HepG2 (cell line): ENCODE data around the gene PRKRIP1. TPM values are rescaled to one million over a fixed set of nuclear protein-coding genes. Genes with fewer than 3 reads are reported as not detected.

Source experiments
- ATAC-seq: fragments of 200-7000 bp; cut with Tn5 transposase; 3 replicates; pipeline ENCODE4 v1.9.1; 2020; ENCODE audit warnings: mild to moderate bottlenecking, moderate library complexity
- BruUV-seq: library from RNA; stranded (reverse); fragments of 400-500 nt; replicated peaks from 2 replicates; lab custom pipeline; 2021; lab: Mats Ljungman, UMichigan
- CTCF ChIA-PET: fragments of 300-600 bp; formaldehyde crosslinking; extraction: SDS; loops from one replicate; lab custom pipeline; 2021; ENCODE audit warnings: low total read pairs, inconsistent platforms, low intra/inter-chr PET ratio; lab: Yijun Ruan, JAX
- POLR2A ChIA-PET: fragments of 350-600 bp; sonication (Branson Sonifier 250); formaldehyde crosslinking; loops from one replicate; lab custom pipeline; 2020; ENCODE audit warnings: antibody characterized with exemption, inconsistent platforms; lab: Yijun Ruan, JAX
- DNase-seq: peaks from one replicate; pipeline ENCODE4 v3.0.0-alpha.2; 2015; ENCODE audit warnings: low spot score
- FAIRE-seq: peaks from 3 replicates; lab custom pipeline; 2011; peaks lifted over from hg19 to GRCh38; lab: Jason Lieb, UNC
- H2AFZ ChIP-seq: one replicate; pipeline ENCODE4 v1.6.1; 2011; ENCODE audit warnings: low read length, inconsistent platforms
- H3K27ac ChIP-seq: fragments of 300-600 bp; 3 replicates; pipeline ENCODE4 v1.8.0; 2011; ENCODE audit warnings: mixed run types, mild to moderate bottlenecking, mixed read lengths, low read length, inconsistent platforms; ENCODE audit not compliant: insufficient read depth; ENCODE audit errors: extremely low read length
- H3K27me3 ChIP-seq, 2 experiments: fragments of 200-600 bp in 1 of 2; 2 replicates in 1 of 2; 3 replicates in 1 of 2; pipeline versions ENCODE4 v1.6.0 to v1.8.0; 2011; ENCODE audit warnings: low read length in 2 of 2, mild to moderate bottlenecking in 2 of 2, moderate library complexity in 2 of 2, inconsistent platforms in 1 of 2; ENCODE audit not compliant: insufficient read depth in 2 of 2, control insufficient read depth in 1 of 2
- H3K36me3 ChIP-seq, 2 experiments: fragments of 200-600 bp in 1 of 2; replicated peaks in 1 of 2; 2 replicates in 1 of 2; 3 replicates in 1 of 2; pipeline versions ENCODE4 v1.5.1 to v1.8.0; 2011; ENCODE audit warnings: low read length in 2 of 2, inconsistent platforms in 1 of 2; ENCODE audit not compliant: insufficient read depth in 2 of 2, control insufficient read depth in 1 of 2
- H3K4me1 ChIP-seq: 2 replicates; pipeline ENCODE4 v1.5.1; 2012; ENCODE audit warnings: low read length, inconsistent platforms; ENCODE audit not compliant: insufficient read depth
- H3K4me2 ChIP-seq: 2 replicates; pipeline ENCODE4 v1.6.0; 2011; ENCODE audit warnings: low read depth, low read length, inconsistent platforms
- H3K4me3 ChIP-seq, 3 experiments: fragments of 200-600 bp in 1 of 3; sonication (generic), shearing (Covaris generic) in 1 of 3; replicated peaks in 1 of 3; 2 replicates each; pipeline ENCODE4 v1.5.1; 2011 to 2016; ENCODE audit warnings: low read length in 3 of 3, inconsistent platforms in 2 of 3, low read depth in 2 of 3, mild to moderate bottlenecking in 2 of 3, control low read depth in 1 of 3, mixed read lengths in 1 of 3; ENCODE audit not compliant: insufficient read depth in 1 of 3
- H3K79me2 ChIP-seq: one replicate; pipeline ENCODE4 v1.6.1; 2011; ENCODE audit warnings: low read length, inconsistent platforms; ENCODE audit not compliant: insufficient read depth
- H3K9ac ChIP-seq: 2 replicates; pipeline ENCODE4 v1.6.0; 2011; ENCODE audit warnings: mild to moderate bottlenecking, low read depth, low read length, inconsistent platforms; ENCODE audit not compliant: insufficient read depth
- H3K9me3 ChIP-seq: 2 replicates; pipeline ENCODE4 v1.5.1; 2012; ENCODE audit warnings: mild to moderate bottlenecking, low read length
- H4K20me1 ChIP-seq: 2 replicates; pipeline ENCODE4 v1.6.0; 2011; ENCODE audit warnings: inconsistent platforms, mild to moderate bottlenecking, low read length, moderate library complexity; ENCODE audit not compliant: insufficient read depth
- CCDC6 ChIP-seq: sonication (generic); formaldehyde crosslinking; IDR thresholded peaks from 2 replicates; pipeline ENCODE4 v1.8.1; 2022; ENCODE audit warnings: mild to moderate bottlenecking, missing genetic modification reagents, moderate library complexity
- SIN3A ChIP-seq: IDR thresholded peaks from 2 replicates; pipeline ENCODE4 v1.6.1; 2011; ENCODE audit warnings: low read depth, mild to moderate bottlenecking, control low read depth, low read length, borderline replicate concordance
- SMC3 ChIP-seq: IDR thresholded peaks from 2 replicates; pipeline ENCODE4 v1.6.1; 2011; ENCODE audit warnings: low read length, improper control_type of control experiment
- SP140L ChIP-seq: sonication (generic); formaldehyde crosslinking; IDR thresholded peaks from 2 replicates; pipeline ENCODE4 v1.4.0; 2020; ENCODE audit warnings: missing genetic modification reagents, borderline replicate concordance
- ZBTB44 ChIP-seq: sonication (generic); formaldehyde crosslinking; IDR thresholded peaks from 2 replicates; pipeline ENCODE4 v1.4.0; 2020; ENCODE audit warnings: missing genetic modification reagents
- ZNF121 ChIP-seq: sonication (generic); formaldehyde crosslinking; IDR thresholded peaks from 2 replicates; pipeline ENCODE4 v1.5.0; 2020; ENCODE audit warnings: mild to moderate bottlenecking, missing genetic modification reagents
- WGBS: methylation state at CpG from one replicate; pipeline ENCODE4 v1.1.6; 2017; ENCODE audit warnings: low lambda C conversion rate; 5-methylcytosine and 5-hydroxymethylcytosine counted together
- in situ Hi-C: cut with HindIII; loops from 2 replicates; pipeline ENCODE4 v1.10.0; 2017; ENCODE audit warnings: low pct_unique_long_range_greater_than_20kb; ENCODE audit not compliant: extremely low pct_ligation_motif_present
- intact Hi-C: fragments of 100-400 bp; cut with micrococcal nuclease; formaldehyde crosslinking; loops from one replicate; pipeline ENCODE4 v1.10.0; 2022; ENCODE audit not compliant: unreplicated experiment
- polyA plus RNA-seq, 8 experiments: library from polyadenylated mRNA; depleted of rRNA in 3 of 8; stranded (reverse) in 7 of 8; unstranded in 1 of 8; fragments of >200 nt; fragmentation: Illumina TruSeq in 4 of 8; extraction: Trizol in 4 of 8; gene quantifications; 2 replicates each; pipeline versions ENCODE4 v1.2.1 to v1.2.3, GENCODE V29; 2011 to 2016; ENCODE audit warnings: low read depth in 4 of 8, missing spikeins in 1 of 8, mixed read lengths in 1 of 8; ENCODE audit not compliant: insufficient read depth in 1 of 8
- total RNA-seq, 5 experiments: library from RNA; depleted of rRNA; stranded (reverse); fragments of >200 nt; fragmentation: Illumina TruSeq; extraction: Trizol; gene quantifications; 2 replicates each; pipeline ENCODE4 v1.2.3, GENCODE V29; 2016; ENCODE audit warnings: low read depth in 1 of 5
- TF ChIP-seq, protein P1 (sequence below): sonication (generic); formaldehyde crosslinking; IDR thresholded peaks from 2 replicates; pipeline ENCODE4 v1.4.0; 2020; ENCODE audit warnings: missing genetic modification reagents, borderline replicate concordance
- TF ChIP-seq, protein P2 (sequence below): sonication (generic); formaldehyde crosslinking; IDR thresholded peaks from 2 replicates; pipeline ENCODE4 v1.4.0; 2020; ENCODE audit warnings: missing genetic modification reagents
- TF ChIP-seq, protein P3 (sequence below): sonication (generic); formaldehyde crosslinking; IDR thresholded peaks from 2 replicates; pipeline ENCODE4 v1.5.0; 2020; ENCODE audit warnings: mild to moderate bottlenecking, missing genetic modification reagents, moderate library complexity

PRKRIP1 gene
- total and polyA plus RNA-seq, 2 of the 13 experiments (the other 11 are each of a cell fraction or from before 2014, with no cell fraction given) = 13.2 to 16.8 TPM

GRCh38 chr7:102410918-102411317 is 14.8 kb downstream of the PRKRIP1 start:
- no peaks in the 10 kb centered on the region for H3K9me3 ChIP-seq
- H3K4me2 ChIP-seq = no peak overlapping the region
- CTCF ChIA-PET = no interaction called here
- H3K4me3 ChIP-seq = no peak overlapping the region
- no peak for FAIRE-seq
- H3K36me3 ChIP-seq = peaks cover 28 to 82% of the 10 kb centered on the region in 2 experiments
- TF ChIP-seq CCDC6 (CRISPR knock-in tag) (no peak), ZNF121 (CRISPR knock-in tag) (0 out of 2 replicates have a peak, but pooled peaks have one; percentile 38)
- no peaks in the 10 kb centered on the region for H3K4me1 ChIP-seq
- no peaks in the 10 kb centered on the region for H3K79me2 ChIP-seq
- H4K20me1 ChIP-seq = peaks cover 16% of the 10 kb centered on the region; the same call in 1 of the 2 replicates
- POLR2A ChIA-PET = no interaction called here
- BruUV-seq = no TSS peak
- WGBS = 96% methylated on average over 5 of the region's 5 CpGs
- DNase-seq = no peak
- no peak for ATAC-seq
- in situ Hi-C loops (no loop called here), intact Hi-C loops (no loop called here)
- H2AFZ ChIP-seq = no peak overlapping the region
- H3K27ac ChIP-seq = no peak overlapping the region
- H3K9ac ChIP-seq = no peak overlapping the region
- H3K27me3 ChIP-seq = no peaks in the 10 kb centered on the region

DNA sequence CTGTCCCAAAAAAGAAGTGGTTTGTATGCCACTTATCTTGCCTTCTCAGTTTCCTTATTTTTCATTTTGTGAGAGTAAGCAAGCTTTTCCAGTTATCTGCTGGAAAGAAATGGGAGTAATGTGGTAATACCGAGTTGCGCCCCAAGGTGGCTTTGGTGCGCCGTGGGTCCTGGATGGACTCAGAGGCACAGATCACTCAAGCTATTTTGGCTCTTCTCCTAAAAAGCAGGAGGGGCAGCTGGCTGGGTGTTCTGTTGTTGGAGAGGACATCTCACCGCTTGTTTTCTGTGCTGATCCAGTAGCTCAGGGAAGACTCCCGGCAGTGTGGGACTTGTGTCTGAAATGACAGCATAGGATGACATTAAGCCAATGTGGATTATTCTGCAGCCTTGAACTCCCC is 16.4 kb downstream of the PRKRIP1 start:
- ATAC-seq = peak; percentile 66
- Histone ChIP-seq H3K27ac (no peak overlapping the region), H3K9ac (no peak overlapping the region), H3K27me3 (no peaks in the 10 kb centered on the region), H2AFZ (no peak overlapping the region), H4K20me1 (peaks cover 12% of the 10 kb centered on the region; the same call in 1 of the 2 replicates), H3K4me2 (no peak overlapping the region), H3K4me1 (no peaks in the 10 kb centered on the region), H3K4me3 (no peak overlapping the region), H3K9me3 (no peaks in the 10 kb centered on the region), H3K36me3 (peaks cover 23 to 78% of the 10 kb centered on the region in 2 experiments), H3K79me2 (no peaks in the 10 kb centered on the region)
- ChIA-PET POLR2A (no interaction called here), CTCF (interaction anchor here (0.9 kb wide), 1 partner anchor 39 kb away, joined by 3 read pairs; no protein-coding TSS in a partner anchor)
- DNase-seq = no peak
- in situ Hi-C loops (no loop called here), intact Hi-C loops (no loop called here)
- TF ChIP-seq, protein P1, sequence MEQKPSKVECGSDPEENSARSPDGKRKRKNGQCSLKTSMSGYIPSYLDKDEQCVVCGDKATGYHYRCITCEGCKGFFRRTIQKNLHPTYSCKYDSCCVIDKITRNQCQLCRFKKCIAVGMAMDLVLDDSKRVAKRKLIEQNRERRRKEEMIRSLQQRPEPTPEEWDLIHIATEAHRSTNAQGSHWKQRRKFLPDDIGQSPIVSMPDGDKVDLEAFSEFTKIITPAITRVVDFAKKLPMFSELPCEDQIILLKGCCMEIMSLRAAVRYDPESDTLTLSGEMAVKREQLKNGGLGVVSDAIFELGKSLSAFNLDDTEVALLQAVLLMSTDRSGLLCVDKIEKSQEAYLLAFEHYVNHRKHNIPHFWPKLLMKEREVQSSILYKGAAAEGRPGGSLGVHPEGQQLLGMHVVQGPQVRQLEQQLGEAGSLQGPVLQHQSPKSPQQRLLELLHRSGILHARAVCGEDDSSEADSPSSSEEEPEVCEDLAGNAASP = no peak
- TF ChIP-seq SMC3 (0 out of 2 replicates have a peak, but pooled peaks have one; percentile 7), SIN3A (no peak), SP140L (no peak), ZBTB44 (CRISPR knock-in tag) (no peak)
- TF ChIP-seq, protein P2, sequence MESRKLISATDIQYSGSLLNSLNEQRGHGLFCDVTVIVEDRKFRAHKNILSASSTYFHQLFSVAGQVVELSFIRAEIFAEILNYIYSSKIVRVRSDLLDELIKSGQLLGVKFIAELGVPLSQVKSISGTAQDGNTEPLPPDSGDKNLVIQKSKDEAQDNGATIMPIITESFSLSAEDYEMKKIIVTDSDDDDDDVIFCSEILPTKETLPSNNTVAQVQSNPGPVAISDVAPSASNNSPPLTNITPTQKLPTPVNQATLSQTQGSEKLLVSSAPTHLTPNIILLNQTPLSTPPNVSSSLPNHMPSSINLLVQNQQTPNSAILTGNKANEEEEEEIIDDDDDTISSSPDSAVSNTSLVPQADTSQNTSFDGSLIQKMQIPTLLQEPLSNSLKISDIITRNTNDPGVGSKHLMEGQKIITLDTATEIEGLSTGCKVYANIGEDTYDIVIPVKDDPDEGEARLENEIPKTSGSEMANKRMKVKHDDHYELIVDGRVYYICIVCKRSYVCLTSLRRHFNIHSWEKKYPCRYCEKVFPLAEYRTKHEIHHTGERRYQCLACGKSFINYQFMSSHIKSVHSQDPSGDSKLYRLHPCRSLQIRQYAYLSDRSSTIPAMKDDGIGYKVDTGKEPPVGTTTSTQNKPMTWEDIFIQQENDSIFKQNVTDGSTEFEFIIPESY (CRISPR knock-in tag) = peak; percentile 91
- TF ChIP-seq, protein P3, sequence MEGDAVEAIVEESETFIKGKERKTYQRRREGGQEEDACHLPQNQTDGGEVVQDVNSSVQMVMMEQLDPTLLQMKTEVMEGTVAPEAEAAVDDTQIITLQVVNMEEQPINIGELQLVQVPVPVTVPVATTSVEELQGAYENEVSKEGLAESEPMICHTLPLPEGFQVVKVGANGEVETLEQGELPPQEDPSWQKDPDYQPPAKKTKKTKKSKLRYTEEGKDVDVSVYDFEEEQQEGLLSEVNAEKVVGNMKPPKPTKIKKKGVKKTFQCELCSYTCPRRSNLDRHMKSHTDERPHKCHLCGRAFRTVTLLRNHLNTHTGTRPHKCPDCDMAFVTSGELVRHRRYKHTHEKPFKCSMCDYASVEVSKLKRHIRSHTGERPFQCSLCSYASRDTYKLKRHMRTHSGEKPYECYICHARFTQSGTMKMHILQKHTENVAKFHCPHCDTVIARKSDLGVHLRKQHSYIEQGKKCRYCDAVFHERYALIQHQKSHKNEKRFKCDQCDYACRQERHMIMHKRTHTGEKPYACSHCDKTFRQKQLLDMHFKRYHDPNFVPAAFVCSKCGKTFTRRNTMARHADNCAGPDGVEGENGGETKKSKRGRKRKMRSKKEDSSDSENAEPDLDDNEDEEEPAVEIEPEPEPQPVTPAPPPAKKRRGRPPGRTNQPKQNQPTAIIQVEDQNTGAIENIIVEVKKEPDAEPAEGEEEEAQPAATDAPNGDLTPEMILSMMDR (CRISPR knock-in tag) = peak; percentile 28
- FAIRE-seq = no peak
- 94% methylated on average over 6 of the region's 6 CpGs for WGBS
- BruUV-seq = no TSS peak
